Erythroblast (primary cell): ENCODE results near the gene ATRX.

Experiments
- GATA1 ChIP-seq: IDR thresholded peaks from 2 replicates; pipeline ENCODE4 v1.6.1; 2011; ENCODE audit warnings: low read depth, mild to moderate bottlenecking, control low read depth, low read length, moderate library complexity
- POLR2A ChIP-seq: IDR thresholded peaks from 2 replicates; pipeline ENCODE4 v1.6.1; 2011; ENCODE audit warnings: mild to moderate bottlenecking, low read length

DNA sequence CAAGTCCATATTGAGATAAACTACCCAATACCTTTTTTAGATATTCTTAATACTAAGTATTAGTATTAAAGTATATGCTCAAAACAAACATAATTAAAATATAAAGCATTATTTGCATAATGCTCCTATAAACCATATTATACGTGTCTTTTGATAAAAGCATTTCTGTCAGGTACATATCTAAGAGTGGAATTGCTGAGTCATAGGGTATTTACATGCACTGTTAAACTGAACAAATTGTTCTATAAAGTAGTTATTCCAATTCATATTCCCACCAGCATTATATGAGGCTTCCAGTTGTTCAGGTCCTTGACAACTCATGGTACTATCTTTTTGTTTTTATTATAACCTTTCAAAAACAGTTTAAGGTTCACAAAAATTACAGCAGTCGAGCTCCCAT is 224.6 kb downstream of the ATRX start:
- TF ChIP-seq POLR2A, result no peak
- no peak for TF ChIP-seq GATA1
